Upper lobe of left lung (tissue), 6 donors: ENCODE measurements around the gene MICA. TPM values are rescaled to one million over a fixed set of nuclear protein-coding genes. Genes with fewer than 3 reads are reported as not detected.
"Not testable (repeated sequence)": the region's sequence is repeated elsewhere in the genome, so short reads cannot be mapped to it uniquely, and the experiment has no call there.

Experiments
- ATAC-seq, 2 donors: fragments of 200-7000 bp; cut with Tn5 transposase; one replicate each; pipeline ENCODE4 v1.9.1; 2022; ENCODE audit warnings: mild to moderate bottlenecking in 2 of 2, moderate library complexity in 2 of 2; ENCODE audit not compliant: low FRiP score in 2 of 2
- DNase-seq, 2 donors: peaks; one replicate each; pipeline ENCODE4 v3.0.0-alpha.2; 2019 to 2020
- H3K27ac ChIP-seq, 4 donors: fragments of 200-600 bp; sonication (generic); one replicate each; pipeline ENCODE4 v1.5.1; 2016 to 2019
- H3K27me3 ChIP-seq, 4 donors: fragments of 200-600 bp; sonication (generic); one replicate each; pipeline ENCODE4 v1.5.1; 2017 to 2019
- H3K36me3 ChIP-seq, 4 donors: fragments of 200-600 bp; sonication (generic); one replicate each; pipeline ENCODE4 v1.5.1; 2016 to 2019
- H3K4me1 ChIP-seq, 4 donors: fragments of 200-600 bp; sonication (generic); one replicate each; pipeline ENCODE4 v1.5.1; 2018 to 2019
- H3K4me3 ChIP-seq, 4 donors: fragments of 200-600 bp; sonication (generic); one replicate each; pipeline ENCODE4 v1.5.1; 2017 to 2019; ENCODE audit warnings: mild to moderate bottlenecking in 2 of 4, moderate library complexity in 1 of 4
- H3K9me3 ChIP-seq, 4 donors: fragments of 200-600 bp; sonication (generic); one replicate each; pipeline ENCODE4 v1.5.1; 2018 to 2019
- CTCF ChIP-seq, 6 experiments: fragments of 450-650 bp in 4 of 6; fragments of 200-600 bp in 2 of 6; sonication (generic) in 2 of 6; IDR thresholded peaks; one replicate each; pipeline ENCODE4 v1.5.1; 2016 to 2019; ENCODE audit warnings: antibody characterized with exemption in 6 of 6
- EP300 ChIP-seq, 4 donors: sonication (generic); formaldehyde crosslinking; IDR thresholded peaks; one replicate each; pipeline ENCODE4 v1.5.1; 2017; ENCODE audit warnings: antibody characterized with exemption in 4 of 4, control low read depth in 2 of 4
- POLR2A ChIP-seq, 4 donors: fragments of 450-650 bp; IDR thresholded peaks; one replicate each; pipeline ENCODE4 v1.5.1; 2016 to 2017; ENCODE audit warnings: antibody characterized with exemption in 4 of 4, mild to moderate bottlenecking in 2 of 4
- POLR2AphosphoS5 ChIP-seq, 2 donors: sonication (generic); formaldehyde crosslinking; IDR thresholded peaks; one replicate each; pipeline ENCODE4 v1.5.1; 2017; ENCODE audit warnings: antibody characterized with exemption in 2 of 2
- WGBS, 2 donors: methylation state at CpG; one replicate each; pipeline ENCODE4 v1.1.5; 2017 to 2018; 5-methylcytosine and 5-hydroxymethylcytosine counted together
- total RNA-seq, 6 donors: library from RNA; depleted of rRNA in 4 of 6; stranded (reverse); fragments of >200 nt in 4 of 6; gene quantifications; one replicate each; pipeline versions ENCODE4 v1.1.0 to v1.2.1, GENCODE V29; 2016 to 2021
- donor health status: DM: no; HTN: no; CAD: no; lungs with moderate emphysema.
- donor health status: DM: no; HTN: yes; CAD: no; lungs with severe emphysema.

Gene MICA
- total RNA-seq, 6 donors from 2014 or later = 21.6 to 81.7 (median 31.4) TPM

- no peak for DNase-seq
- Histone ChIP-seq H3K4me1 (peaks cover 23 to 57% (median 32%) of the 10 kb centered on the region in 4 donors), H3K27ac (no peak overlapping the region), H3K9me3 (no peaks in the 10 kb centered on the region), H3K27me3 (no peaks in the 10 kb centered on the region), H3K36me3 (peaks cover 3 to 22% (median 16%) of the 10 kb centered on the region in 4 donors), H3K4me3 (no peak overlapping the region)
- ATAC-seq = no peak
- no peak for TF ChIP-seq POLR2AphosphoS5 (IDR thresholded peaks at IDR 0.05)
- TF ChIP-seq EP300 (IDR thresholded peaks at IDR 0.05) = no peak
- TF ChIP-seq POLR2A (IDR thresholded peaks at IDR 0.05) = no peak
- no peak for TF ChIP-seq CTCF (IDR thresholded peaks at IDR 0.05)
These were observed 4.3 kb downstream of the MICA start for GRCh38 chr6:31407699-31408098.

GRCh38 chr6:31412506-31412905 lies 9.1 kb downstream of the MICA start:
- Histone ChIP-seq H3K4me1 (peaks cover 0 to 23% (median 9%) of the 10 kb centered on the region in 4 donors), H3K27ac (no peak overlapping the region), H3K36me3 (peaks cover 15 to 63% (median 47%) of the 10 kb centered on the region in 4 donors), H3K9me3 (no peaks in the 10 kb centered on the region), H3K4me3 (no peak overlapping the region), H3K27me3 (no peaks in the 10 kb centered on the region)
- TF ChIP-seq EP300 (IDR thresholded peaks at IDR 0.05) (no peak), CTCF (IDR thresholded peaks at IDR 0.05) (no peak), POLR2A (IDR thresholded peaks at IDR 0.05) (no peak), POLR2AphosphoS5 (IDR thresholded peaks at IDR 0.05) (no peak)
- DNase-seq = peak in 1 of 2 donors; percentile 52
- no peak for ATAC-seq
- WGBS, 2 donors = 93 to 96% methylated on average over 3 to 7 of the region's 8 CpGs

- not testable (repeated sequence) for H3K27ac ChIP-seq, H3K9me3 ChIP-seq, H3K4me1 ChIP-seq, H3K4me3 ChIP-seq, H3K27me3 ChIP-seq
- peaks cover 15 to 68% (median 47%) of the 10 kb centered on the region in 4 donors for H3K36me3 ChIP-seq
- 77 to 82% methylated on average over 6 to 7 of the region's 7 CpGs for WGBS, 2 donors
- peak in 1 of 2 donors; percentile 20 for DNase-seq
- ATAC-seq = peak in 1 of 2 donors; percentile 45
These were observed 10.9 kb downstream of the MICA start for GRCh38 chr6:31414148-31414770.

- no peak for TF ChIP-seq POLR2A (IDR thresholded peaks at IDR 0.05)
- TF ChIP-seq EP300 (IDR thresholded peaks at IDR 0.05) = no peak
- no peak for TF ChIP-seq CTCF (IDR thresholded peaks at IDR 0.05)
- no peak for TF ChIP-seq POLR2AphosphoS5 (IDR thresholded peaks at IDR 0.05)
- no peak for DNase-seq
- Histone ChIP-seq H3K27me3 (no peaks in the 10 kb centered on the region), H3K4me3 (no peak overlapping the region), H3K4me1 (peaks cover 0 to 9% (median 1%) of the 10 kb centered on the region in 4 donors), H3K27ac (no peak overlapping the region), H3K9me3 (no peaks in the 10 kb centered on the region), H3K36me3 (peaks cover 15 to 68% (median 47%) of the 10 kb centered on the region in 4 donors)
- WGBS, 2 donors = 69 to 84% methylated on average over 5 to 6 of the region's 6 CpGs
- ATAC-seq = no peak
These were observed 11.4 kb downstream of the MICA start for GRCh38 chr6:31414771-31415265.

GRCh38 chr6:31416394-31417014 lies 13.1 kb downstream of the MICA start:
- ATAC-seq = no peak
- Histone ChIP-seq H3K9me3 (no peaks in the 10 kb centered on the region), H3K36me3 (peaks cover 12 to 62% (median 40%) of the 10 kb centered on the region in 4 donors), H3K27ac (no peak overlapping the region), H3K4me1 (peaks cover 0 to 1% (median under 1%) of the 10 kb centered on the region in 4 donors), H3K4me3 (no peak overlapping the region), H3K27me3 (no peaks in the 10 kb centered on the region)
- DNase-seq = no peak
- TF ChIP-seq CTCF (IDR thresholded peaks at IDR 0.05) (no peak), POLR2AphosphoS5 (IDR thresholded peaks at IDR 0.05) (no peak), POLR2A (IDR thresholded peaks at IDR 0.05) (no peak), EP300 (IDR thresholded peaks at IDR 0.05) (no peak)
- WGBS, 2 donors = 92 to 94% methylated on average over 5 of the region's 5 CpGs
